K562 (cell line): ENCODE results near the gene HOXB3. TPM values are rescaled to one million over a fixed set of nuclear protein-coding genes. Genes with fewer than 3 reads are reported as not detected.

ENCODE experiments used
- ARID3A ChIP-seq: IDR thresholded peaks from 2 replicates; pipeline ENCODE4 v1.6.1; 2012; ENCODE audit warnings: low read depth, low read length, improper control_type of control experiment, borderline replicate concordance
- BRCA1 ChIP-seq, 2 experiments: fragments of 450-650 bp in 1 of 2; sonication (generic) in 1 of 2; formaldehyde crosslinking in 1 of 2; IDR thresholded peaks; 2 replicates each; pipeline versions ENCODE4 v1.5.0 to v1.6.1; 2017 to 2020; ENCODE audit warnings: mild to moderate bottlenecking in 1 of 2, missing genetic modification reagents in 1 of 2
- CCNT2 ChIP-seq: IDR thresholded peaks from 2 replicates; pipeline ENCODE4 v1.6.1; 2011; ENCODE audit warnings: borderline replicate concordance, low read depth, mild to moderate bottlenecking, moderate library complexity, mixed read lengths, low read length; ENCODE audit not compliant: insufficient read length; ENCODE audit errors: extremely low read depth
- CEBPG ChIP-seq, 3 experiments: fragments of 200-800 bp in 1 of 3; sonication (Bioruptor generic) in 1 of 3; sonication (generic) in 1 of 3; formaldehyde crosslinking in 1 of 3; IDR thresholded peaks in 2 of 3; conservative IDR thresholded peaks in 1 of 3; 2 replicates each; pipeline versions ENCODE4 v1.6.1 to v1.8.0; 2016 to 2022; ENCODE audit warnings: missing compliant biosample characterization in 2 of 3, missing genetic modification characterization in 2 of 3, mild to moderate bottlenecking in 1 of 3, missing genetic modification reagents in 1 of 3
- CHD1 ChIP-seq: fragments of 200-600 bp; sonication (generic); IDR thresholded peaks from one replicate; pipeline ENCODE4 v1.6.1; 2012; ENCODE audit warnings: mild to moderate bottlenecking, moderate library complexity, low read length, inconsistent platforms
- HDAC1 ChIP-seq, 2 experiments: fragments of 450-650 bp; IDR thresholded peaks; 2 replicates each; pipeline ENCODE4 v1.6.1; 2016 to 2017; ENCODE audit warnings: inconsistent platforms in 1 of 2, mild to moderate bottlenecking in 1 of 2, moderate library complexity in 1 of 2
- HDAC2 ChIP-seq: fragments of 450-650 bp; IDR thresholded peaks from 2 replicates; pipeline ENCODE4 v1.6.1; 2016; ENCODE audit warnings: mild to moderate bottlenecking
- NFRKB ChIP-seq: fragments of 450-650 bp; IDR thresholded peaks from 2 replicates; pipeline ENCODE4 v1.6.1; 2016; ENCODE audit warnings: low read depth
- NONO ChIP-seq, 2 experiments: fragments of 200-400 bp in 1 of 2; fragments of 450-650 bp in 1 of 2; formaldehyde crosslinking in 1 of 2; IDR thresholded peaks; 2 replicates each; pipeline ENCODE4 v1.6.1; 2017; ENCODE audit warnings: low read depth in 2 of 2, mild to moderate bottlenecking in 2 of 2, moderate library complexity in 2 of 2, low read length in 1 of 2
- NR4A1 ChIP-seq, 2 experiments: fragments of 250-450 bp in 1 of 2; fragments of 450-650 bp in 1 of 2; sonication (Bioruptor Pico) in 1 of 2; IDR thresholded peaks; 2 replicates each; pipeline versions ENCODE4 v1.4.0 to v1.6.1; 2016 to 2020; ENCODE audit warnings: mild to moderate bottlenecking in 2 of 2, missing compliant biosample characterization in 1 of 2, missing genetic modification characterization in 1 of 2, moderate library complexity in 1 of 2
- POLR2AphosphoS5 ChIP-seq: IDR thresholded peaks from 2 replicates; pipeline ENCODE4 v1.6.1; 2011; ENCODE audit warnings: mild to moderate bottlenecking, low read depth, low read length, moderate library complexity; ENCODE audit not compliant: control insufficient read depth, insufficient read depth
- PYGO2 ChIP-seq: fragments of 450-650 bp; IDR thresholded peaks from 2 replicates; pipeline ENCODE4 v1.6.1; 2016; ENCODE audit warnings: mild to moderate bottlenecking, missing genetic modification characterization, moderate library complexity, missing compliant biosample characterization
- RAD51 ChIP-seq: fragments of 450-650 bp; IDR thresholded peaks from 2 replicates; pipeline ENCODE4 v1.7.1; 2016; ENCODE audit warnings: low read depth, mild to moderate bottlenecking, borderline replicate concordance
- RHOXF2B ChIP-seq: fragments of 250-450 bp; sonication (Bioruptor Pico); conservative IDR thresholded peaks from 2 replicates; pipeline ENCODE4 v1.5.1; 2021
- SMARCA5 ChIP-seq: fragments of 450-650 bp; IDR thresholded peaks from 2 replicates; pipeline ENCODE4 v1.6.1; 2016
- TEAD4 ChIP-seq, 2 experiments: sonication (generic) in 1 of 2; formaldehyde crosslinking in 1 of 2; IDR thresholded peaks; 2 replicates each; pipeline versions ENCODE4 v1.6.1 to v1.8.0; 2012 to 2022; ENCODE audit warnings: borderline replicate concordance in 1 of 2, inconsistent platforms in 1 of 2, low read length in 1 of 2, mild to moderate bottlenecking in 1 of 2, missing genetic modification reagents in 1 of 2
- THRA ChIP-seq: fragments of 450-650 bp; IDR thresholded peaks from 2 replicates; pipeline ENCODE4 v1.6.1; 2017; ENCODE audit warnings: mild to moderate bottlenecking, moderate library complexity
- TRIM28 ChIP-seq: fragments of 450-650 bp; IDR thresholded peaks from 2 replicates; pipeline ENCODE4 v1.6.1; 2017
- ZFP36 ChIP-seq: fragments of 150-350 bp; IDR thresholded peaks from 2 replicates; pipeline ENCODE4 v1.6.1; 2018; ENCODE audit warnings: low read length, low read depth; ENCODE audit not compliant: partially characterized antibody
- ZNF707 ChIP-seq: fragments of 250-450 bp; sonication (Bioruptor Pico); conservative IDR thresholded peaks from 2 replicates; pipeline ENCODE4 v1.8.0; 2022; ENCODE audit warnings: inconsistent platforms, mild to moderate bottlenecking, moderate library complexity
- polyA plus RNA-seq, 8 experiments: library from polyadenylated mRNA; depleted of rRNA in 4 of 8; stranded (reverse) in 5 of 8; unstranded in 3 of 8; fragments of >200 nt; fragmentation: Nextera tagmentation in 2 of 8; fragmentation: Illumina TruSeq in 1 of 8; extraction: Ambion mirVana in 2 of 8; extraction: Trizol in 1 of 8; gene quantifications; 2 replicates each; pipeline versions ENCODE4 v1.2.1 to v1.2.3, GENCODE V29; 2011 to 2014; ENCODE audit warnings: inconsistent platforms in 1 of 8, missing spikeins in 1 of 8
- total RNA-seq, 7 experiments: library from RNA; depleted of rRNA in 6 of 7; stranded (reverse); fragments of >200 nt in 6 of 7; fragmentation: Illumina TruSeq in 2 of 7; extraction: Trizol in 2 of 7; gene quantifications; 2 replicates each; pipeline versions ENCODE4 v1.2.1 to v1.2.3, GENCODE V29; 2011 to 2021; ENCODE audit warnings: low replicate concordance in 1 of 7

HOXB3 gene
- total and polyA plus RNA-seq, 9 of the 15 experiments (the other 6 are each of a cell fraction or from before 2014, with no cell fraction given) = 2.4 to 41.3 (median 20.2) TPM

- TF ChIP-seq NR4A1 (CRISPR knock-in tag; IDR thresholded peaks at IDR 0.05) (no peak), NR4A1 (tag; IDR thresholded peaks at IDR 0.05) (no peak), RAD51 (no peak), SMARCA5 (peak; percentile 18; the same call in 1 of the 2 replicates), HDAC2 (peak; percentile 78; the same call in 1 of the 2 replicates), NONO (IDR thresholded peaks at IDR 0.05; ENCODE audit: low read depth in 2 of 2, low read length in 1 of 2) (no peak), NFRKB (0 out of 2 replicates have a peak, but pooled peaks have one; percentile 22), HDAC1 (IDR thresholded peaks at IDR 0.05) (0 out of 4 replicates have a peak, but pooled peaks of 1 of the 2 experiments have one; percentile 16), ARID3A (no peak), THRA (no peak), CHD1 (no peak), POLR2AphosphoS5 (no peak), CCNT2 (no peak), ZNF707 (CRISPR knock-in tag) (no peak), TRIM28 (no peak), RHOXF2B (CRISPR knock-in tag) (no peak), ZFP36 (no peak), PYGO2 (tag) (no peak), BRCA1 (IDR thresholded peaks at IDR 0.05) (no peak), BRCA1 (CRISPR knock-in tag; IDR thresholded peaks at IDR 0.05) (no peak), CEBPG (CRISPR knock-in tag; IDR thresholded peaks at IDR 0.05) (no peak), CEBPG (tag; conservative IDR thresholded peaks at IDR 0.05 in 1 of 2, IDR thresholded peaks at IDR 0.05 in 1 of 2) (no peak), TEAD4 (IDR thresholded peaks at IDR 0.05; ENCODE audit: low read length) (no peak), TEAD4 (CRISPR knock-in tag; IDR thresholded peaks at IDR 0.05; ENCODE audit: borderline replicate concordance) (no peak)
Observed at GRCh38 chr17:48528153-48528935, 61.7 kb downstream of the HOXB3 start (continued).
